ENCODE results near the gene CWF19L1. TPM values are rescaled to one million over a fixed set of nuclear protein-coding genes. Genes with fewer than 3 reads are reported as not detected.

Gene CWF19L1
- total RNA-seq, 6 experiments from 2014 or later: 7.7 to 10.7 (median 8.4) TPM

- Histone ChIP-seq H3K4me3 (peak overlapping the region; percentile 60 to 89 (median 88)), H3K4me1 (peaks cover 0 to 54% (median 11%) of the 10 kb centered on the region in 4 donors), H3K9me3 (no peaks in the 10 kb centered on the region), H3K36me3 (peaks cover 0 to 4% (median 2%) of the 10 kb centered on the region in 4 donors), H3K27me3 (no peaks in the 10 kb centered on the region), H3K27ac (peak overlapping the region; percentile 72 to 90 (median 86))
- DNase-seq: no peak
- TF ChIP-seq POLR2A (IDR thresholded peaks at IDR 0.05): no peak
- TF ChIP-seq CTCF (IDR thresholded peaks at IDR 0.05): no peak
- ATAC-seq: no peak
- 5% methylated on average over 1 of the region's 1 CpG for WGBS (ENCODE audit: insufficient coverage, low coverage, low lambda C conversion rate, missing lambda C conversion rate)
- intact Hi-C loops (cut with DNase I): no loop called here
These were observed 83.0 kb downstream of the CWF19L1 start for GRCh38 chr10:100184426-100184825.

GRCh38 chr10:100183481-100183880, 84.0 kb downstream of the CWF19L1 start:
- no peak for TF ChIP-seq CTCF (IDR thresholded peaks at IDR 0.05)
- TF ChIP-seq POLR2A (IDR thresholded peaks at IDR 0.05): peak; percentile 55
- Histone ChIP-seq H3K36me3 (peaks cover 0 to 3% (median under 1%) of the 10 kb centered on the region in 4 donors), H3K9me3 (no peaks in the 10 kb centered on the region), H3K27ac (peak overlapping the region in 2 of 3 donors; percentile 72 to 90), H3K4me3 (peak overlapping the region in 2 of 3 donors; percentile 5 to 89), H3K4me1 (peaks cover 0 to 63% (median 11%) of the 10 kb centered on the region in 4 donors), H3K27me3 (no peaks in the 10 kb centered on the region)
- DNase-seq (no peak), ATAC-seq (peak; percentile 7 to 51 (median 25))
- intact Hi-C loops (cut with DNase I): no loop called here
- 36% methylated on average over 3 of the region's 3 CpGs for WGBS (ENCODE audit: insufficient coverage, low coverage, low lambda C conversion rate, missing lambda C conversion rate)

GRCh38 chr10:100182908-100183307, 84.5 kb downstream of the CWF19L1 start:
- Histone ChIP-seq H3K27me3 (no peaks in the 10 kb centered on the region), H3K27ac (peak overlapping the region; percentile 6 to 90 (median 72)), H3K4me1 (peaks cover 0 to 68% (median 11%) of the 10 kb centered on the region in 4 donors), H3K4me3 (peak overlapping the region in 1 of 3 donors; percentile 5), H3K9me3 (no peaks in the 10 kb centered on the region), H3K36me3 (peaks cover 0 to 6% (median 2%) of the 10 kb centered on the region in 4 donors)
- no peak for ATAC-seq
- TF ChIP-seq POLR2A (IDR thresholded peaks at IDR 0.05) (no peak), CTCF (IDR thresholded peaks at IDR 0.05) (no peak)
- intact Hi-C loops (cut with DNase I): no loop called here
- WGBS (ENCODE audit: insufficient coverage, low coverage, low lambda C conversion rate, missing lambda C conversion rate): 77% methylated on average over 3 of the region's 3 CpGs
- no peak for DNase-seq

Small RNAs within 50 kb of the gene (small RNA-seq; reads per million reads assigned to genes)
- gene RNU6-422P: 0 reads per million in 2 experiments
- gene SNORA12: 41.5 to 47.6 reads per million in 2 experiments

Other genes with a start within 250 kb of the CWF19L1 start
- gene CPN1, start 185.8 kb downstream of the CWF19L1 start, total RNA-seq: 10 to 100 TPM; 20.7 to 76.6 (median 54.4) TPM
- gene ERLIN1, start 81.6 kb downstream of the CWF19L1 start, total RNA-seq: 10 to 100 TPM; 37.1 to 82.0 (median 54.1) TPM
- 10 to 100 TPM in 5 of 6 experiments, 1 to 10 TPM in 1; 8.6 to 20.0 (median 11.3) TPM for gene CHUK, start 38.0 kb downstream of the CWF19L1 start, total RNA-seq
- 10 to 100 TPM; 13.7 to 26.4 (median 22.0) TPM for gene BLOC1S2, start 19.0 kb upstream of the CWF19L1 start, total RNA-seq
- gene PKD2L1, start 62.6 kb upstream of the CWF19L1 start, total RNA-seq: under 1 TPM in 3 of 6 experiments, not detected in 3; 0.12 to 0.26 (median 0.22) TPM
- gene SCD, start 79.6 kb upstream of the CWF19L1 start, total RNA-seq: 100 to 1,000 TPM in 4 of 6 experiments, 10 to 100 TPM in 2; 38.3 to 599 (median 220) TPM
- under 1 TPM in 1 of 6 experiments, not detected in 5; 0.19 TPM for gene WNT8B, start 195.4 kb upstream of the CWF19L1 start, total RNA-seq